GM18498 (cell line): ENCODE measurements around the gene LSM12.
"Not testable (repeated sequence)": the region's sequence is repeated elsewhere in the genome, so short reads cannot be mapped to it uniquely, and the experiment has no call there.

Experiments used
- ATAC-seq: cut with Tn5 transposase; IDR thresholded peaks from one replicate; pipeline ENCODE4 v1.9.1; 2021; ENCODE audit warnings: mild to moderate bottlenecking, moderate library complexity; ENCODE audit not compliant: unreplicated experiment

The LSM12 gene

GRCh38 chr17:44066204-44066930 lies at the start of gene LSM12:
TSS of gene LSM12 (minus strand) at chr17:44066671. CDS start at chr17:44066587, 84 bp downstream.
- peak; percentile 78 for ATAC-seq

- no peak for ATAC-seq
These were observed 49.3 kb upstream of the LSM12 start for GRCh38 chr17:44115585-44116415.

- no peak for ATAC-seq
These were observed 47.7 kb upstream of the LSM12 start for GRCh38 chr17:44113868-44114840.

DNA sequence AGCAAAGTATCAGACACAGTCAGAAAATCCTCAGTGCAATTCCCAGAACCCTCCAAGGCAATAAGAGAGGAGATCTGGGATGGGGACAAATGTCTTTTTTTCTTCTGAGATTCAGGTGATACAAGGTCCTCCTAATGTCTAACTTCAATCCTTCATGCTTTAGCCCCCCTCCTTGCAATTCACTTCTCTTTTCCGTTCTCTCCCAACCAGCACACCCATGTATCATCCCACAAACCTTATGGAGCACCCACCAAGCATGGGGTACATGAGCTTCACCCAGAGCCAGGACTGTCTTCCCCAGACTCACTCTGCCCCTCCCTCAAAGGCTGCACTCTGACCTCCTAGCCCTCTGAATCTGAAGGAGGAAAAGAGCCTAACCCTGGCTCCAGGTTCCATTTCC lies 46.9 kb upstream of the LSM12 start:
- ATAC-seq, result no peak

DNA sequence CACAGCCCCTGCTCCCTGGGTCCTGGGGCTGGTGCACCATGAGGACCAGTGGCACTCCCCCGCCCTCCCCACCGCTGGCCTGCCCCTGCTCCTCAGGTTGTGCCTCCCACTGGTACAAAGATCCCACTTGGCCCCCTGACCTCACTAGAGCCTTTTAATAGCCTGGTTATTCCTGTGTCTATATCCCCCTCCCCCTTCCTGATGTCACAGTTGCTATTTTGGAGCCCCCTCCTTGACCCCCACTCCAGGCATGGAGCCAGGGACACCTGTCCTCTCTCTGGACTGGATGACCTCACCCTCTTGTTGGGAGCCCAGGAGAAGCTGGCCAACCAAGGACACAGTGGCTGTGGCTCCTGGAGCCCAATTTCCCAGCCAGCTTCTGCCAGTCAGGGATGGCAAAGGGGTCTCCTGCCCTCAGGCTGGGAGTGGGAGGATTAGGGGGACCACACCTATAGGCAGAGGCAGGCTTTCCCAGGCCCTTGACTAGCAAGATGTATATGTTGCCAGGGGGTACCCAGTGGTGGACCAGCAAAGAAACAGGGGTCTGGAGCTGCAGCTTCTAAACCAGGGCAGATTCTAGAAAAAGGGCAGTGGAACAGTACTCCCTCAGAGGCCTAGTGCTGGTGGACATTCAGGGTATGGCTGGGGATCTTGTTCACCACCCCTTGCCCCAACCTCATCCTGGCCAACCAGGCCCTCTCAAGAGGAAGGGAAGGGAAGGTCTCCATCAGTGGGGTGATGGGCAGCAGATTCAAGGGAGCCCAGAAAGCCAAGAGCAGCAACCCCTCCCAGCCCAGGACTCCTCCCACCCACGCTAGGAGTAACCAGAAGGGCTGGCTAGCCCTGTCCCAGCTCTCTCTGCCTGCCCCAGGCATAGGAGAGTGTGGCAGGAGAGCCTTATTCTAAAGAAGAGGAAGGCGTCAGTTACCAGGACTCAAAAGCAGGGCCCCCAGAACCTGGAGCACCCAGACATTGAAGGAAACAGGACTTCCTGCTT lies 46.1 kb upstream of the LSM12 start:
- ATAC-seq, result no peak

DNA sequence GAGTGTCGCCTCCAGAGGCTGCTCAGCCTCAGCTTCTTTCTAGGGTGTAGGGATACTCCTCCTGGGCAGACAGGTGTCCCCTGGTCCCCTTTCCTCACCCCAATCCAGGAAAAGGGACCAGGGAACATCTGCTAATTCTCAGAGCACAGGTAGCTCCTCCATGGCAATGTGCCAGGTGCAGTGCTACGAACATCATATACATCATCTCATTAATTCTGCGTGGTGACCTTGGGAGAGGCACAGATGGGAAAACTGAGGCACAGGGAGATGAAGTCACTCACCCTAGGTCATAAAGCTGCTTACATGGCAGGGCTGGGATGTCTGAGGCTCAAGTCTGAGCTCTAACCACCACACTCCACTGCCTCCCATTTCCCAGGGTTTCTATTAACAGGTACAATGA lies 45.3 kb upstream of the LSM12 start:
- no peak for ATAC-seq

GRCh38 chr17:44110823-44111633 lies 44.6 kb upstream of the LSM12 start:
- peak; percentile 51 for ATAC-seq

- ATAC-seq, result no peak
These were observed 43.7 kb upstream of the LSM12 start for GRCh38 chr17:44110011-44110686.

DNA sequence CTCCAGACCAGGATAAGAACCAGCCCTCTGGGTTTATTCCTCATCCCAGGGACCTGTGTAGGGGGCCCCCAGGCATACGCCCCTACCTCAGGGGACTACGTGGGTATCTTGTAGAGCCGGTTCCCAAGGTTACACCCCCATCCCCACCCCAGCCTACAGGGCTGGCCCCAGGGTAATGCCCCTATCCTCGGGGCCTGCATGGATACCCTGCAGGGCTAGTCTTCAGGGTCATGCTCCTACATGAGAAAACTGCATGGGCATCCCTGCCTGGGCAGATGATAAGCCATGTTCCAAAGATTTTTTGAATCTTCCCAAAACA lies 42.8 kb upstream of the LSM12 start:
- no peak for ATAC-seq

DNA sequence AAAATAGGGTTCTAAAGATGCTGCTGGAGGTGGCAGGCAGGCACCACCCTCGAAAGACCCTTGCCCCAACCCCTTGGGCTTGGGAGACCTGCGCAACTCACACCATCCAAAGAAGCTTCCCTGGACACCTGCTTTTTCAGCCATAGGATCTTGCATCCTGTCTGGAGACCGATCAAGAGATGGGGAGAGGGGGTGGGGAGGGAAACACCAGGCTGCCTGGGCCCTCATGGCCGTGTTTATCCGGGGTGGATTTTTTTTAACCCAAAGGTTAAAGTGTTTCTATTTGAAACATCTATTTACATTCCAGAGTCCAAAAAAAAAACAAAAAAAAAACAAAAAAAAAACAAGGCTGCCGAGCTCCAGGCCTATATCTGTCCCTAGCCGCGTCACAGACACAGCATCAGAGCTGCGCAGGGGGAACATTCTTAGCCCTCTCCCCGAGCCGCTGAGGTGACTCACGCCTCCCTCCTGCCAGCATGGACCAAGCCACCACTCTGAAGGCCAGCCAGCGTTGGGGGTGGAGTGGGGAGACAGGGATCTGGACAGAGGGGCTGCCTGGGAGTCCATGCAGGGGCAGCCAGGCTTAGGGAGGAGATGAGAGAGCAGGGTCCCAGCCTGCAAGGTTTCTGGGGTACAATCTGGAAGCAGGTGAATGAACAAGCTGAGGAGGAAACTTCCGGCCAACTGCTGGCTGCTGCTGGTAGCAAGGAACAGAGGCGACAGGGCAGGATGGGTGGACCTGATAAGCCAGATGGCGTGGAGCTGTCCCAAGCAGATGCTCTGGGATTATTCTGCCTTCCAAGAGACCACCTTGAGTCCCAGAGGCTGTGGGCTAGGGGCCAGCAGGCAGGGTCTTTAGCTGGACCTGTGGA lies 42.2 kb upstream of the LSM12 start:
- no peak for ATAC-seq

GRCh38 chr17:44106801-44107200 lies 40.3 kb upstream of the LSM12 start:
- no peak for ATAC-seq

DNA sequence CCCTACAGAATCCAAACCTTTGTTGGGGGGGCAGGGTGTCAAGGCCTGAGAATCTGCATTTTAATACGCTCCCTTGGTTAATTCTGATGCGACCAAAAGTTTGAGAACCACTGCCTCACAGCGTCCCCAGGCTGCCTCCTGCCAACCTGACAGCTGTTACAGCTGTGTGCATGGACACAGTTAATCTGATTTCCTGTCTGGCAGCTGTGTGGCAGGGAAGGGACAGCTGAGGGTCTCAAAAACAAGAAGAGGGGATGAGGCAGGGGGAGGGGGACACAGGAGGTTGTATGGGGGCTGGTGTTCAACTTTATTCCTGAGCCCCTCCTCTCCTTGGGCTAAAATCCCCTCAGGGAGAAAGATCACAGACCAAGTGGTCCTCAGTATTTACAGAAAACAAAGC lies 39.5 kb upstream of the LSM12 start:
- ATAC-seq, result no peak

DNA sequence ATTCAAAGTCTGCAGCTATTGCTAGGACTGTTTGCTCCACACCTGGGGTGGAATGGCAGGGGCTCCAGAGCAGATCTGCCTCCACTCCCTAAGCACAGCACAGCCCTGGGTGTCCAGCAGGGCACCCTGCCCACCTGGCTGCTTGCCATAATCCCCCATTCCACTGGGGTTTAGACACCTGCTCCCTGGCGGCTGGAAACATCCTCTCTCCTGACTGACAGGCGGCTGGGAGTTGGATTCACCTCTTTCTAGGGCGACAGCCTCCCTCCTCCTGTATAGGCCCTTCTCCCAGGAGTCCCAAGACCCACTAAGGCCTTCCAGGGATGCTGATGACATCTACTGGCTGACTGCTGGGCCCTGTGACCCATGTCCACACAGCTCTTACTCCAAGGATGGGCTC lies 39.0 kb upstream of the LSM12 start:
- no peak for ATAC-seq

DNA sequence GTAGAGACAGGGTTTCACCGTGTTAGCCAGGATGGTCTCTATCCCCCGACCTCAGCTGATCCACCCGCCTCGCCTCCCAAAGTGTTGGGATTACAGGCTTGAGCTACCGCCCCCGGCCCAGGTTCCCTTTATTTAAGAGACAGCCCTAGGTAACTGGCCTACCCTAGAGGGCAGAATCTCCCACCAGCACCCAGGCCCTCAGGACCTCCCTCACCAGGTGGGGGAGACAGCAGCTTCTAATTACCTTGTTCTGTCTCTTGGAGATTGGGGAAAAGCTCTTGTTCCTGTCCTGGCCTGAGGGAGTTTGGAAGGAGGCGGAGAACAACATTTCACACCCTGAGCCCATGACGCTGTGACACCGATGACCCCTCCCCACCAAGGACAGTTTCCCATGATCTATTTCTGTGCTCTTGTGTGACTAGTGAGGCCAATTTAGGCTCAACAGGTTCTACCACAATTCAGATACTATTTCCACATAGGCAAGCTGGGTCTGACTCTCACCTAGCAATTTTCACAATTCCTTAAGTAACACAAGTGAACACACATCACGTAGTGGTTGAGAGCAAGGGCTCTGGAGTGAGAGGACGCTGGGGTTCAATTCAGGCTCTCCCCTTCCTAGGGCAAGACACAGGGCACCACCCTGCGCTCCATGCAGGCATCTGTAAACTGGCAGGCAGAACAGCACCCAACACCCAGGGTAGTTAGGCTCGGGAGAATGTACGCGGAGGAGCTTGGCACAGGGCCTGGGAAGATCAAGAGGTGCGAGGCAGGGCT lies 36.6 kb upstream of the LSM12 start:
- ATAC-seq, result no peak

DNA sequence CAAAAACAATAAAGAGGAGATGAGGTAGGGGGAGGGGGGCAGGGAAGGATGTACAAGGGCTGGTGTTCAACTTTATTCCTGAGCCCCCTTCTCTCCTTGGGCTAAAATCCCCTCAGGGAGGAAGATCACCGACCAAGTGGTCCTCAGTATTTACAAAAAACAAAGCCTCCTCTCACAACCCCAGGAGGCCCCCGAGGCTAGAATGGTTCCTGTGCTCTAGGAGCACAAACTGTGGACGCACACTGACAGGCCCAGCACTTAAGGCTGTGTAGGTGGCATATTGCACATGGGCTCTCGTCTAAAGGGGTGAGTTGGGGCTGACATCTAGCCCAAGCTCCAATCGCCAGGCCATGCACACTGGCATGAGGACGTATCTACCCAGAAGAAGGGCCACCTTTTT lies 35.4 kb upstream of the LSM12 start:
- not testable (repeated sequence) for ATAC-seq

DNA sequence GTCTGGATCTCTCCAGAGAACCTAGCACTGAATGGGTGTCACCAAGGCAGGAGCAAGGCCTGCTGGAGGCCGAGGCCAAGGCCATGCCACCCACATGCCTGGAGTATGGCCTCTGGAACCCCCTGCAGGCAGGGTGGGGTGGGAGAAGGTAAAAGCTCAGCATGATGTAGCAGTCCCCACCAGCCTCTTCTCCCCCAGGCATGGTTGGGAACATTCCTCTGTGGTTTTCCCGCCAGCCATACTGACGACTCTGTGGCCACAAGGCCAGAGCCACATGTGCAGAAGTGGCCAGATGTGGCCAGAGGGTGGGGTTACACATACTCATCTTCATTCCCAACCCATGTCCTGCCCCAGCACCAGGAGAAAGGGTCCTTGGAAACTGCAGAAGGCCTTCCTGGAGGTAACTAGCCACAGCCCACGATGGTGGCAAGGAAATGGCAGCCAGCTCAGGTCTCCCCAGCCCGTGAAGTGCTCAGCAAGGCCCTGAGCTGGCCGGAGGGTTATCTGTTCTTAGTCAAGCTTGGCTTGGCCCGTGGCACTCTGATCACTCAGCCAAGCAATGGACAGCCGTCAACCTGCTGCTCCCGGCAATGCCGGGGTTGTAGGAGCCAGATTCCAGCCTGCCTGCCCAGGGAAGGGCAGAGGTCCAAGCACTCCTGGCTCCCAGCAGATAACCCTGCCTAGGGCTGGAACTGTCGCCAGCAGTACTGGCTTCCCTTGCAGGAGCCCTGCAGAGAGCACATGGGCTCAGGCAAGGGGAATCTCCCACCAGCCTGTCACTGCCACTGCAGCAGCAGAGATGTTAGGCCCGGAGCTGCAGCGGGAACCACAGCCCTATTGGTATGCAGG lies 30.9 kb upstream of the LSM12 start:
- ATAC-seq, result no peak
